Measurements from ENCODE around the gene EPB41L4B. TPM values are rescaled to one million over a fixed set of nuclear protein-coding genes. Genes with fewer than 3 reads are reported as not detected.

Gene EPB41L4B
- total RNA-seq, 1 experiment from 2014 or later, result 8.1 TPM

DNA sequence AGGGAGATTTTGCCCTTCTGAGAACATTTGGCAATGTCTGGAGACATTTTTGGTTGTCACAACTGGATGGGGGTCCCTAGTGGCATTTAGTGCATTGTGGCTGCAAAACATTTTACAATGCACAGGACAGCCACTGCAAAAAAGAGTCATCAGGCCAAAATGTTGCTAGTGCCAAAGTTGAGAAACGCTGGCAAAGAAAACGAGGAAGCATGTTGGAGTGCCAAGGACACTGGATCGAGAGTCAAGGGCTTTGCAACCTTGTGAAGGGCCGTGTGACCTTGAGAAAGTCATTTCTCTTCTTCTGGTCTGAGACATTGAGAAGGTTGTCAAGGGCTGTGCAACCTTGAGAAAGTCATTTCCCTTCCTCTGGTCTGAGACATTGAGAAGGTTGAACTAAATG lies 108.1 kb downstream of the EPB41L4B start:
- H3K27me3 ChIP-seq (ENCODE audit: insufficient read depth, low read length), result no peaks in the 10 kb centered on the region
- no peaks in the 10 kb centered on the region for H3K9me3 ChIP-seq (ENCODE audit: control insufficient read depth in 1 of 2, insufficient read depth in 1 of 2, low read depth in 1 of 2, low read length in 2 of 2)
- TF ChIP-seq SRF (IDR thresholded peaks at IDR 0.05; ENCODE audit: low read depth) (no peak), POLR2AphosphoS5 (IDR thresholded peaks at IDR 0.05; ENCODE audit: low read depth, low read length) (no peak), JUND (IDR thresholded peaks at IDR 0.05) (no peak), ZNF274 (IDR thresholded peaks at IDR 0.05; ENCODE audit: low read depth, low read length) (no peak), TCF7L2 (IDR thresholded peaks at IDR 0.05; ENCODE audit: borderline replicate concordance, extremely low read depth, insufficient read depth, insufficient read length) (no peak)
- TF ChIP-seq, protein P1, sequence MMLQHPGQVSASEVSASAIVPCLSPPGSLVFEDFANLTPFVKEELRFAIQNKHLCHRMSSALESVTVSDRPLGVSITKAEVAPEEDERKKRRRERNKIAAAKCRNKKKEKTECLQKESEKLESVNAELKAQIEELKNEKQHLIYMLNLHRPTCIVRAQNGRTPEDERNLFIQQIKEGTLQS (IDR thresholded peaks at IDR 0.05), result no peak
- no peak overlapping the region for H3K4me2 ChIP-seq (ENCODE audit: low read length)
- ATAC-seq, result no peak
- H3K79me2 ChIP-seq (ENCODE audit: insufficient read depth, low read length), result no peaks in the 10 kb centered on the region
- no peaks in the 10 kb centered on the region for H4K20me1 ChIP-seq (ENCODE audit: insufficient read depth)
- ChIA-PET POLR2A (no interaction called here), CTCF (no interaction called here), RAD21 (ENCODE audit: low non-redundant PET in 1 of 2, low total read pairs in 2 of 2, uncharacterized antibody in 2 of 2, unreplicated experiment in 2 of 2) (no interaction called here)
- H3K27ac ChIP-seq (ENCODE audit: low read depth, low read length), result no peak overlapping the region
- no peak for DNase-seq (ENCODE audit: low read depth, low spot score)
- no peaks in the 10 kb centered on the region for H3K4me1 ChIP-seq (ENCODE audit: control insufficient read depth in 1 of 2, insufficient read depth in 2 of 2, low read length in 2 of 2)
- no peaks in the 10 kb centered on the region for H3K36me3 ChIP-seq (ENCODE audit: control insufficient read depth in 1 of 2, insufficient read depth in 2 of 2, low read length in 2 of 2)
- intact Hi-C loops (cut with micrococcal nuclease), result no loop called here
- no peak overlapping the region for H3K4me3 ChIP-seq (replicated peaks in 1 of 2; ENCODE audit: low read depth in 1 of 2, low read length in 2 of 2)
- H3K9ac ChIP-seq (ENCODE audit: low read length), result no peak overlapping the region
- H2AFZ ChIP-seq (ENCODE audit: low read depth, low read length, poor library complexity, severe bottlenecking), result no peak overlapping the region
- H3K9me2 ChIP-seq (ENCODE audit: insufficient read depth), result no peaks in the 10 kb centered on the region
- no TSS peak for BruUV-seq (replicated peaks)

DNA sequence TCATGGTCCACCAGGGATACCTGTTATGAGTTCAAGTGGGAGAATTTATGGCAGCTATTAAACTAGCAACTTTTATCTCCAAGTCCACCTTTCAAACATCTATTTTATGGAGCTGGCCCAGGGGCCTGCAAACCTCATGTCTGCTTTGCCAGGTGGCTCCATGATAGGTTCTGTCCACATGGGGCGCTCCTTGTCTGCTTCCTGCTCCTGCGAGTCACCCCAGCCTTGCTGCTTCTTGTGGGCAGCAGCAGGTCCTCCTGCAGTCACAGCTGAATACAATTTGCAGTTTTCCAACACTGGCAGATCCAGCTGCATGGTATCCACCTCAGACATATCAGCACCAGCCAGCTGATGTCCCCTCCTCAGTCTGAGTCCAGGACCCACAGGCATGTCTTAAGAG lies 114.2 kb downstream of the EPB41L4B start:
- intact Hi-C loops (cut with micrococcal nuclease), result no loop called here
- RAD21 ChIA-PET (ENCODE audit: low non-redundant PET in 1 of 2, low total read pairs in 2 of 2, uncharacterized antibody in 2 of 2, unreplicated experiment in 2 of 2), result no interaction called here
- ATAC-seq (no peak), DNase-seq (ENCODE audit: low read depth, low spot score) (no peak)
- CTCF ChIA-PET, result interaction anchor here (1.1 kb wide), 1 partner anchor 24 kb away, joined by 3 read pairs; no protein-coding TSS in a partner anchor
- Histone ChIP-seq H3K9me3 (ENCODE audit: control insufficient read depth in 1 of 2, insufficient read depth in 1 of 2, low read depth in 1 of 2, low read length in 2 of 2) (no peaks in the 10 kb centered on the region), H2AFZ (ENCODE audit: low read depth, low read length, poor library complexity, severe bottlenecking) (no peak overlapping the region), H3K79me2 (ENCODE audit: insufficient read depth, low read length) (no peaks in the 10 kb centered on the region), H3K36me3 (ENCODE audit: control insufficient read depth in 1 of 2, insufficient read depth in 2 of 2, low read length in 2 of 2) (no peaks in the 10 kb centered on the region), H3K9me2 (ENCODE audit: insufficient read depth) (no peaks in the 10 kb centered on the region), H4K20me1 (ENCODE audit: insufficient read depth) (no peaks in the 10 kb centered on the region), H3K9ac (ENCODE audit: low read length) (no peak overlapping the region), H3K27ac (ENCODE audit: low read depth, low read length) (no peak overlapping the region), H3K4me3 (replicated peaks in 1 of 2; ENCODE audit: low read depth in 1 of 2, low read length in 2 of 2) (no peak overlapping the region), H3K4me1 (ENCODE audit: control insufficient read depth in 1 of 2, insufficient read depth in 2 of 2, low read length in 2 of 2) (no peaks in the 10 kb centered on the region), H3K27me3 (ENCODE audit: insufficient read depth, low read length) (no peaks in the 10 kb centered on the region), H3K4me2 (ENCODE audit: low read length) (no peak overlapping the region)
- BruUV-seq (replicated peaks), result no TSS peak
- POLR2A ChIA-PET, result no interaction called here
- TF ChIP-seq, protein P1 (IDR thresholded peaks at IDR 0.05), result no peak
- TF ChIP-seq SP1 (IDR thresholded peaks at IDR 0.05; ENCODE audit: low read depth) (no peak), EGR1 (IDR thresholded peaks at IDR 0.05; ENCODE audit: low read depth) (no peak), POLR2AphosphoS5 (IDR thresholded peaks at IDR 0.05; ENCODE audit: low read depth, low read length) (no peak), ZFX (IDR thresholded peaks at IDR 0.05) (no peak), POLR2A (IDR thresholded peaks at IDR 0.05; ENCODE audit: borderline replicate concordance, extremely low read depth, insufficient read depth, insufficient read length) (no peak), ELF1 (IDR thresholded peaks at IDR 0.05; ENCODE audit: borderline replicate concordance, low read depth) (no peak), EZH2 (IDR thresholded peaks at IDR 0.05) (no peak), YY1 (IDR thresholded peaks at IDR 0.05; ENCODE audit: extremely low read depth, insufficient replicate concordance, low read depth, low read length) (no peak), SRF (IDR thresholded peaks at IDR 0.05; ENCODE audit: low read depth) (no peak), TCF7L2 (IDR thresholded peaks at IDR 0.05; ENCODE audit: borderline replicate concordance, extremely low read depth, insufficient read depth, insufficient read length) (no peak)
- TF ChIP-seq, protein P2, sequence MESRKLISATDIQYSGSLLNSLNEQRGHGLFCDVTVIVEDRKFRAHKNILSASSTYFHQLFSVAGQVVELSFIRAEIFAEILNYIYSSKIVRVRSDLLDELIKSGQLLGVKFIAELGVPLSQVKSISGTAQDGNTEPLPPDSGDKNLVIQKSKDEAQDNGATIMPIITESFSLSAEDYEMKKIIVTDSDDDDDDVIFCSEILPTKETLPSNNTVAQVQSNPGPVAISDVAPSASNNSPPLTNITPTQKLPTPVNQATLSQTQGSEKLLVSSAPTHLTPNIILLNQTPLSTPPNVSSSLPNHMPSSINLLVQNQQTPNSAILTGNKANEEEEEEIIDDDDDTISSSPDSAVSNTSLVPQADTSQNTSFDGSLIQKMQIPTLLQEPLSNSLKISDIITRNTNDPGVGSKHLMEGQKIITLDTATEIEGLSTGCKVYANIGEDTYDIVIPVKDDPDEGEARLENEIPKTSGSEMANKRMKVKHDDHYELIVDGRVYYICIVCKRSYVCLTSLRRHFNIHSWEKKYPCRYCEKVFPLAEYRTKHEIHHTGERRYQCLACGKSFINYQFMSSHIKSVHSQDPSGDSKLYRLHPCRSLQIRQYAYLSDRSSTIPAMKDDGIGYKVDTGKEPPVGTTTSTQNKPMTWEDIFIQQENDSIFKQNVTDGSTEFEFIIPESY (IDR thresholded peaks at IDR 0.05; ENCODE audit: extremely low read depth, insufficient replicate concordance, low read length), result no peak
- TF ChIP-seq, protein P3, sequence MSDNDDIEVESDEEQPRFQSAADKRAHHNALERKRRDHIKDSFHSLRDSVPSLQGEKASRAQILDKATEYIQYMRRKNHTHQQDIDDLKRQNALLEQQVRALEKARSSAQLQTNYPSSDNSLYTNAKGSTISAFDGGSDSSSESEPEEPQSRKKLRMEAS (IDR thresholded peaks at IDR 0.05), result no peak
- TF ChIP-seq, protein P4, sequence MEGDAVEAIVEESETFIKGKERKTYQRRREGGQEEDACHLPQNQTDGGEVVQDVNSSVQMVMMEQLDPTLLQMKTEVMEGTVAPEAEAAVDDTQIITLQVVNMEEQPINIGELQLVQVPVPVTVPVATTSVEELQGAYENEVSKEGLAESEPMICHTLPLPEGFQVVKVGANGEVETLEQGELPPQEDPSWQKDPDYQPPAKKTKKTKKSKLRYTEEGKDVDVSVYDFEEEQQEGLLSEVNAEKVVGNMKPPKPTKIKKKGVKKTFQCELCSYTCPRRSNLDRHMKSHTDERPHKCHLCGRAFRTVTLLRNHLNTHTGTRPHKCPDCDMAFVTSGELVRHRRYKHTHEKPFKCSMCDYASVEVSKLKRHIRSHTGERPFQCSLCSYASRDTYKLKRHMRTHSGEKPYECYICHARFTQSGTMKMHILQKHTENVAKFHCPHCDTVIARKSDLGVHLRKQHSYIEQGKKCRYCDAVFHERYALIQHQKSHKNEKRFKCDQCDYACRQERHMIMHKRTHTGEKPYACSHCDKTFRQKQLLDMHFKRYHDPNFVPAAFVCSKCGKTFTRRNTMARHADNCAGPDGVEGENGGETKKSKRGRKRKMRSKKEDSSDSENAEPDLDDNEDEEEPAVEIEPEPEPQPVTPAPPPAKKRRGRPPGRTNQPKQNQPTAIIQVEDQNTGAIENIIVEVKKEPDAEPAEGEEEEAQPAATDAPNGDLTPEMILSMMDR (IDR thresholded peaks at IDR 0.05 in 2 of 3, conservative IDR thresholded peaks at IDR 0.05 in 1 of 3; ENCODE audit: borderline replicate concordance in 1 of 3, insufficient read depth in 1 of 3, low read depth in 2 of 3, low read length in 2 of 3), result no peak
